ENCODE measurements around the gene DFFB. TPM values are rescaled to one million over a fixed set of nuclear protein-coding genes. Genes with fewer than 3 reads are reported as not detected.

DFFB gene
- total and polyA plus RNA-seq, 2 of the 4 experiments (the other 2 are of a cell fraction), result 6.5 to 7.3 TPM

GRCh38 chr1:3900150-3900968 is 43.1 kb downstream of the DFFB start, which contains the start of gene C1orf174:
Gene C1orf174 (minus strand): TSS chr1:3900272. CDS start chr1:3900186, 86 bp downstream.
- Histone ChIP-seq H3K4me2 (ENCODE audit: low read depth, low read length) (peak within 1 kb of the TSS; percentile 85), H2AFZ (replicated peaks; ENCODE audit: low read length, poor library complexity) (peak within 1 kb of the TSS; percentile 100), H3K4ac (ENCODE audit: low read depth, low read length) (peak within 1 kb of the TSS; percentile 88), H4K8ac (ENCODE audit: low read depth in 2 of 2, low read length in 2 of 2) (peak within 1 kb of the TSS; percentile 48 to 94), H3K27ac (ENCODE audit: insufficient read depth, low read length) (peak within 1 kb of the TSS; percentile 78), H2BK20ac (ENCODE audit: low read depth, low read length) (peak within 1 kb of the TSS; percentile 27; the same call in 1 of the 2 replicates), H3K18ac (ENCODE audit: low read depth, low read length) (peak within 1 kb of the TSS; percentile 25; the same call in 1 of the 2 replicates), H2AK5ac (ENCODE audit: low read depth, low read length) (peak within 1 kb of the TSS; percentile 81; the same call in 1 of the 2 replicates), H2AK9ac (replicated peaks; ENCODE audit: low read depth, low read length, poor library complexity) (peak within 1 kb of the TSS; percentile 95), H3K9me3 (ENCODE audit: control insufficient read depth, insufficient read depth, low read length) (no peaks in the 10 kb centered on the region), H3K14ac (replicated peaks; ENCODE audit: low read depth, low read length) (peak within 1 kb of the TSS; percentile 74), H2BK5ac (ENCODE audit: low read depth, low read length, poor library complexity, severe bottlenecking) (peak within 1 kb of the TSS; percentile 88), H3K27me3 (ENCODE audit: control insufficient read depth, insufficient read depth, low read length) (no peaks in the 10 kb centered on the region), H2BK120ac (ENCODE audit: low read depth, low read length) (peak within 1 kb of the TSS; percentile 66), H3K23ac (ENCODE audit: low read depth, low read length) (peak within 1 kb of the TSS; percentile 52), H3K9me1 (ENCODE audit: insufficient read depth, low read length) (peaks cover 5% of the 10 kb centered on the region; the same call in 1 of the 2 replicates), H4K20me1 (ENCODE audit: insufficient read depth, low read length) (peaks cover 14% of the 10 kb centered on the region), H3K56ac (ENCODE audit: extremely low read depth, insufficient read depth, low read length) (peak within 1 kb of the TSS; percentile 73), H3K79me1 (ENCODE audit: low read depth in 1 of 2, low read length in 2 of 2) (peaks cover 5 to 23% of the 10 kb centered on the region in 2 experiments; a peak in 3 of 4 replicates), H3K4me1 (ENCODE audit: control insufficient read depth, insufficient read depth, low read length) (peaks cover 9% of the 10 kb centered on the region), H3K4me3 (ENCODE audit: insufficient read depth, low read depth, low read length) (peak within 1 kb of the TSS; percentile 60), H2BK15ac (ENCODE audit: low read depth, low read length) (peak within 1 kb of the TSS; percentile 18; the same call in 1 of the 3 replicates), H3K36me3 (ENCODE audit: control insufficient read depth, insufficient read depth, low read length) (no peaks in the 10 kb centered on the region), H4K5ac (ENCODE audit: low read depth, low read length) (peak within 1 kb of the TSS; percentile 37), H3K9ac (ENCODE audit: low read depth, low read length) (peak within 1 kb of the TSS; percentile 71), H4K91ac (ENCODE audit: insufficient read depth, low read depth, low read length) (peak within 1 kb of the TSS; percentile 83)
- in situ Hi-C loops (cut with MboI; ENCODE audit: low sequenced_read_pairs) (loop anchor here (25.0 kb wide), 1 partner anchor 2012 kb away; no protein-coding TSS in a partner anchor), dilution Hi-C loops (cut with HindIII; ENCODE audit: low sequenced_read_pairs, unreplicated experiment) (no loop called here), intact Hi-C loops (cut with micrococcal nuclease) (loop anchor here (2.0 kb wide), 1 partner anchor 44 kb away; the partner anchor contains the start of genes CEP104 and DFFB)
- BruUV-seq (replicated peaks), result no TSS peak
- ChIA-PET CTCF (no interaction called here), POLR2A (ENCODE audit: unreplicated experiment) (no interaction called here)
- ATAC-seq (ENCODE audit: low read depth) (peak; percentile 88), DNase-seq (peak; percentile 98)
- WGBS, 2 experiments (ENCODE audit: extremely low coverage in 2 of 2, insufficient read length in 1 of 2), result 0% methylated on average over 3 of the region's 58 CpGs; no CpG with 5 or more reads in 1 of the 2 experiments
- TF ChIP-seq CHD1 (IDR thresholded peaks at IDR 0.05; ENCODE audit: low read depth, low read length) (no peak), MAZ (IDR thresholded peaks at IDR 0.05; ENCODE audit: borderline replicate concordance, low read depth, low read length) (peak; percentile 84), MXI1 (IDR thresholded peaks at IDR 0.05; ENCODE audit: borderline replicate concordance, low read depth, low read length) (no peak), SMC3 (IDR thresholded peaks at IDR 0.05; ENCODE audit: low read depth, low read length) (0 out of 2 replicates have a peak, but pooled peaks have one; percentile 6), NFE2L2 (IDR thresholded peaks at IDR 0.05; ENCODE audit: low read depth, low read length) (no peak), CTCF (conservative IDR thresholded peaks at IDR 0.05; ENCODE audit: low read depth, low read length) (no peak), RCOR1 (IDR thresholded peaks at IDR 0.05; ENCODE audit: insufficient replicate concordance, low read length) (no peak), POLR2A (IDR thresholded peaks at IDR 0.05; ENCODE audit: low read depth, low read length) (0 out of 2 replicates have a peak, but pooled peaks have one; percentile 44), ELK1 (IDR thresholded peaks at IDR 0.05; ENCODE audit: borderline replicate concordance, low read depth, low read length) (no peak), CEBPB (IDR thresholded peaks at IDR 0.05; ENCODE audit: low read depth, low read length) (peak; percentile 89), FOS (IDR thresholded peaks at IDR 0.05; ENCODE audit: low read depth, low read length) (no peak), RFX5 (IDR thresholded peaks at IDR 0.05; ENCODE audit: low read depth, low read length) (no peak), BHLHE40 (IDR thresholded peaks at IDR 0.05; ENCODE audit: low read depth, low read length) (no peak), MAFK (IDR thresholded peaks at IDR 0.05; ENCODE audit: low read depth, low read length) (no peak)
